Suppressor macrophage treated with lipopolysaccharide for 4 hours (primary cell): ENCODE measurements around the gene CRTAP.
"Not testable (repeated sequence)": the region's sequence is repeated elsewhere in the genome, so short reads cannot be mapped to it uniquely, and the experiment has no call there.

Source experiments
- DNase-seq: peaks from one replicate; pipeline ENCODE4 v3.0.0-alpha.2; 2020

The CRTAP gene

GRCh38 chr3:33113772-33114621 lies at the start of gene CRTAP:
TSS of gene CRTAP (plus strand) at chr3:33114014. CDS start at chr3:33114078, 64 bp downstream.
- DNase-seq: peak; percentile 91

DNA sequence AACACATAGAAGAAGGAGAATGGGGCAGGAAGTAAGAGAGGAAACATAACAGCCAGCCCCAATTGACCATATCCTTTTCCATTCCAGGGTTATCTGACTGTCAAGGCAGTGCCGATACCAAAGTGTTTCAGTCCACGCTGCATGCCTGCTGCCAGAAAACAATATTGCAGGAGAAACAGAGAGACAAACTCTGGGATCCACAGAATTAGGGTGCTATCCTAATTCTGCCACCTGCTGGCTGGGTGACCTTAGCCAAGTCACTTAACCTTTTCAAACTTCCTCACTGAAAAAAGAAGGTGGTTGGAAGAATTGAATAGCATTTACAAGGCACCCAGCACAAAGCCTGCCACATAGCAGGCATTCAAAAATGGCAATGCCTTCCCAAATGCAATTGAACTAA lies 48.9 kb upstream of the CRTAP start:
- DNase-seq: no peak

GRCh38 chr3:33067484-33067883 lies 46.3 kb upstream of the CRTAP start:
- no peak for DNase-seq

DNA sequence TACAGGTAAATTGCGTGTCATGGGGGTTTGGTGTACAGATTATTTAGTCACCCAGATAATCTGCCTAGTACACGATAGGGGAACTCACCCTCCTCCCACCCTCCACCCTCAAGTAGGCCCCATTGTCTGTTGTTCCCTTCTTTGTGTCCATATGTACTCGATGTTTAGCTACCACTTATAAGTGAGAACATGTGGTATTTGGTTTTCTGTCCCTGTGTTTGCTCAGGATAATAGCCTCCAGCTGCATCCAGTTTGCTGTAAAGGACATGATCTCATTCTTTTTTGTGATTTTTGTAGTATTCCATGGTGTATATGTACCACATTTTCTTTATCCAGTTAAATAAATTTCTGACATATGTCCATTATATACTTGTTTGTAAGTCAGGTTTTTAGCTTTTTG lies 44.0 kb upstream of the CRTAP start:
- not testable (repeated sequence) for DNase-seq

DNA sequence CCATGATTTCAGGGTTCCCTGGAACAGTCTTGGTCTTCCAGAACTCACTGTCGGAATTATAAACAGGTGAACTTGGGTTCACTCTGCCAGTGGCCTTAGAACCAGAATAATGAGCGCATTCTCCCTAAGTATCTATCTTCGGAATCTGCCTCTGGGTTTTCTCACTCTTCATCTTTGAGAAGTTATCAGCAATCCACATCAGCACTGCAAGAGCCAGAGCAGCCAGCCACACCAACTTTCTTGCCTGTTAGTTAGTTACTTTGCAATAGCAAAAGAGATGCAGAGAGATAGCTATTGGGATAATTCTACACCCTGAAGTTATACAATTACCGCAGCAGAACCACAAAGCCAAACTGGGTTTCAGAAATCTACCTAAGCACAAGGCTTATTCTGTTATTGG lies 42.6 kb upstream of the CRTAP start:
- no peak for DNase-seq

- DNase-seq: no peak
These were observed 41.9 kb upstream of the CRTAP start for GRCh38 chr3:33071946-33072345.

GRCh38 chr3:33074217-33075067 lies 39.4 kb upstream of the CRTAP start:
- DNase-seq: peak; percentile 72

DNA sequence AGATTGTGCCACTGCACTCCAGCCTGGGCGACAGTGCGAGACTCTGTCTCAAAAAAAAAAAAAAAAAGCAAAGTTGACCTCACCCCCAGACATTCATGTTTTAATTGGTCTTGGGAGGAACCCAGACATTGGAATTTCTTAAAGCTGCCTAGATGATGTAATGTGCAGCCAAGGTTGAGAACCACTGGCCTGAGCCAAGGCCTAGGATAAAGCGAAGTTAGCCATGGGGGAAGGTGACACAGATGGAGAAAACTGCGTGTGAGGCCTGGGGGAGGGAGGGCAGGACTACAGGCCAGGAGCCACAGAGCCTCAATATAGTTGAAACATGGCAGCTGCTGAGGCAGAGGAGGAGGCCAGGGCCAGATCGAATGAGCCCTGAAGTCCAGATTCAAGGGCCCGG lies 37.8 kb upstream of the CRTAP start:
- DNase-seq: no peak

- DNase-seq: no peak
These were observed 36.9 kb upstream of the CRTAP start for GRCh38 chr3:33076952-33077351.

DNA sequence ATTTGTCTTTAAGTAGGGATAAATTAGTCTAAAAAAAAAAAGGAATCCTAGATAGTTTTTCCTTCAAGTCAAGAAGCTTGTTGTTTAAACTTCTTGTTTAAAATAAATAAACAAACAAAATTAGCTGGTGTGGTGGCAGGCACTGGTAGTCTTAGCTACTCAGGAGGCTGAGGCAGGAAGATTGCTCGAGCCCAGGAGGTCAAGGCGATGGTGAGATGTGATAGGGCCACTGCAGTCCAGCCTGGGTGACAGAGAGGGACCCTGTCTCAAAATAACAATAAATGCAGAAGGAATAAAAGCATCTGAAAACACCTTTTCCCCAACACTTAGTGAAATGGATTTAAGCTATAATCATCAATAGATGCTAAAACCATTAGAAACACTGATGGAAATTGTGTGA lies 35.8 kb upstream of the CRTAP start:
- no peak for DNase-seq

DNA sequence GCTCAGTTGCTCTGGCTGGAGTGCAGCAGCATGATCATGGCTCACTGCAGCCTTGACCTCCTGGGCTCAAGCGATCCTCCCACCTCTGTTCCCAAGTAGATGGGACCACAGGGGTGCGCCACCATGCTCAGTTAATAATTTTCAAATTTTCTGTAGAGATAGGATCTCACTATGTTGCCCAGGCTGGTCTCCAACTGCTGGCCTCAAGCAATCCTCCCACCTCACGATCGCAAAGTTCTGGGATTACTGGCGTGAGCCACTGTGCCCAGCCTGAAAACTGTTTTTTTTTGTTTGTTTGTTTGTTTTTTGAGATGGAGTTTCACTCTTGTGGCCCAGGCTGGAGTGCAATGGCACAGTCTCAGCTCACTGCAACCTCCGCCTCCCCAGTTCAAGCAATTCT lies 34.0 kb upstream of the CRTAP start:
- not testable (repeated sequence) for DNase-seq

DNA sequence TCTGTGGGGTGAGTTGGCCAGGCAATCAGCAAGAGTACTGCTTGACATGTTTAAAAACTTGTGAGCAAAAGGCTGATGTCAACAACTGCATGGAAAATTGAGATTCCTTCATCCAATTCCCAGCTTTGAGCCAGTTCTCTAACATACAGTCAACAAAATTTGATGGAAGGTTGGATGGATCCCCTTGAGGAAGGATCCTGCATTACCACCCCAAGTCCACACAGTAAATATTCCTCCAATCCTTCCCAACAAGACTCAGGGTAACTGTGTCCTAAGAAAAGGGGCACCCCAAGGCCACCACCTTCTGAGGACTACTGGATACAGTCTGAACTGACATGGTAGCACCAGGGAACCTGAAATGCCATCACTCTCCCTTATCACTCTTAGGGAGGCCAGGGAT lies 32.0 kb upstream of the CRTAP start:
- no peak for DNase-seq

DNA sequence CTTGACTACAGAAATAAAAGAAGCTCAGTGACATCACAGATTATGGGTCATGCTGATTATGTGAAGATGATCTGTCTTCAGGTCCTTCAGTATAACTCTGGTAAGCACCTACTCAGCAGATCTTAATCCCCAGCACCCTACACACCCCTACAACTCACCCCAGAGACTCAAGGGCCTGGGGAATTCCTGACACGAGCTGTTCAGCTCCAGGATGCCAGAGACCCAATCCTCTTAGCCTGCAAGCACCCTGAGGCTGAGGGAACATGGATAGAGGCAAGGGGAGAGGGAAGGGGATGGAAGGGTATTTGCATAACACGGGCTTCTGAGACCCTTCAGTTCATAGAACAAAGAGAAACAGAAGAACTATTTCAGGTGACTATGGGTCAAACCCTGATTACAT lies 29.9 kb upstream of the CRTAP start:
- no peak for DNase-seq

DNA sequence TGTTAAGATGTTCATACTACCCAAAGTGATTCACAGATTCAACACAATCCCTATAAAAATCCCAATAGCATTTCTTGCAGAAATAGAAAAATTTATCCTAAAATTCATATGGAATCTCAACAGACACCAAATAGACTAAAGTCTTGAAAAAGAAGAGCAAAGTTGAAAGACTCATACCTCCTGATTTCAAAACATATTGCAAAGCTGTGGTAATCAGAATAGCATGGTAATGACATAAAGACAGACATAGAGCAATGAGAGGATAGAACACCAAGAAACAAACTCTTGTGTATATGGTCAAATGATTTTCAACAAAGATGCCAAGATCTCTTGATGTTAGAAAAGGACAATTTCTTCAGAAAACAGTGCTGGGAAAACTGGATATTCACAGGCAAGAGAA lies 25.1 kb upstream of the CRTAP start:
- no peak for DNase-seq

DNA sequence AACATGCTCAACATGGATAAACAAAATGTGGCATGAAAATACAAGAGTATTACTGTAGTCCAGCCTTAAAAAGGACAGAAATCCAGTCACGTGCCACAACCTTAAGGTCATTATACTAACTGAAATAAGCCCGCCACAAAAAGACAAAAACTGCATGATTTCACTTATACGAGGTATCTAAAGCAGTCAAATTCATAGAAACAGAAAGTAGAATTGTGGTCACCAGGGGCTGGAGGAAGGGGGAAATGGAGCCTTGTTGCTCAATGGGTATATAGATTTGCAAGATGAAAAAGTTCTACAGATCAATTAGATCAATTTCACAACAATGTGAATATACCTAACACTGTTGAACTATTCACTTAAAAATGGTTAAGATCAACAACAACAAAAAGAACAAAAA lies 24.3 kb upstream of the CRTAP start:
- peak; percentile 77 for DNase-seq

GRCh38 chr3:33091746-33092145 lies 22.1 kb upstream of the CRTAP start:
- DNase-seq: no peak

- no peak for DNase-seq
These were observed 21.1 kb upstream of the CRTAP start for GRCh38 chr3:33092496-33093254.

DNA sequence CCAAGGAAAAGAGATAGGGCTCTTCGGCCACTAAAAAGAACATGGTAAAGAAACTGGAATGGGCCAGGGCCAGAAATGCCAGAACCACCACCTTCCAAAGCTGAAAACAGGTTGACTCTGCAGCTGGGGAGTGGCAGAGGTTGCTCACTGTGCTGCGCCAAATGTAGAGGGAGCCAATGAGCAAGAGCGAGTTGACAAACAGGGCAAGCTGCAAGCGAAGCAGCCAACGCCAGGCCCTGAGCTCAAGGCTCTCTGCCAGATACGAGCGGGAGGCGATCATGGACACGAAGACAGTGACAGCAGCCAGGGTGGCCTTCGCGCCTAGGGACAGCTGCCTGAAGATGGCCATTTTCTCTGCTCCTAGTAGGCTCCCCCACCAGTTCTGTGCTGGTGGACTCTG lies 20.0 kb upstream of the CRTAP start:
- no peak for DNase-seq

- DNase-seq: no peak
These were observed 18.4 kb upstream of the CRTAP start for GRCh38 chr3:33095436-33095835.

- DNase-seq: peak; percentile 74
These were observed 17.5 kb upstream of the CRTAP start for GRCh38 chr3:33096093-33096868.

GRCh38 chr3:33099109-33099645 lies 14.6 kb upstream of the CRTAP start:
- no peak for DNase-seq

DNA sequence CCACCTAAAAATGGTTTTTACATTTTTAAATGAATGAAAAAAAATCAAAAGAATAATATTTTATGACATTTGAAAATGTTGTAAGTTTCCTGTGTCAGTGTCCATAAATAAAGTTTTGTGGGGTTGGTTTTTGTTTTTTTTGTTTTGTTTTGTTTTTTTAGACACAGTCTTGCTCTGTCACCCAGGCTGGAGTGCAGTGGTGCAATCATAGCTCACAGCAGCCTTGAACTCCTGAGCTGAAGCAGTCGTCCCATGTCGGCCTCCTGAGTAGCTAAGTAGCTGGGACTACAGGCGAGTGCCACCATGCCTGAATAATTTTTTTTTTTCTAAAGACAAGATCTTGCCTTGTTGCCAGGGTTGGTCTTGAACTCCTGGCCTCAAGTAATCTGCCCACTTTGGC lies 14.1 kb upstream of the CRTAP start:
- DNase-seq: no peak
